ENCODE data around the gene MAP3K15.
A peak's percentile ranks its signal among the peaks of the same experiment; 100 is the strongest.

The MAP3K15 gene

DNA sequence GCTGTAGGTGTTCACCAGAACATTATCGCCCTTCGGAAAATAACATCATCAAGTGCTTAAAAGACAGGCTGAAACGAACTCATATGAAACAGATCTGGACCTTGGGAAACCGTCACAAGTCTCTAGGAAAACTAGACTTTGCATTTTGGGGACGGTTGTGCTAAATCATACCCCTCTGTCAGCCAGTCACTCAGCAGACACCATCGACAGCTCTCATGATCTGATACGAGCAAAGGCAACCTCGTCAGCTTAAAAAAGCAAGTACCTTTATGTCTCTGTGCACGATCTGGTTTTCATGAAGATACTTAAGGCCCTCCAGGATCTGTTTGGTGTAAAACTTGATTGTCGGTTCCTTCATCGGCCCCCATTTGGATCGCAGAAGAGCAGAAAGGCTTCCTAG, 123.2 kb downstream of the MAP3K15 start:
- no peak for DNase-seq

DNA sequence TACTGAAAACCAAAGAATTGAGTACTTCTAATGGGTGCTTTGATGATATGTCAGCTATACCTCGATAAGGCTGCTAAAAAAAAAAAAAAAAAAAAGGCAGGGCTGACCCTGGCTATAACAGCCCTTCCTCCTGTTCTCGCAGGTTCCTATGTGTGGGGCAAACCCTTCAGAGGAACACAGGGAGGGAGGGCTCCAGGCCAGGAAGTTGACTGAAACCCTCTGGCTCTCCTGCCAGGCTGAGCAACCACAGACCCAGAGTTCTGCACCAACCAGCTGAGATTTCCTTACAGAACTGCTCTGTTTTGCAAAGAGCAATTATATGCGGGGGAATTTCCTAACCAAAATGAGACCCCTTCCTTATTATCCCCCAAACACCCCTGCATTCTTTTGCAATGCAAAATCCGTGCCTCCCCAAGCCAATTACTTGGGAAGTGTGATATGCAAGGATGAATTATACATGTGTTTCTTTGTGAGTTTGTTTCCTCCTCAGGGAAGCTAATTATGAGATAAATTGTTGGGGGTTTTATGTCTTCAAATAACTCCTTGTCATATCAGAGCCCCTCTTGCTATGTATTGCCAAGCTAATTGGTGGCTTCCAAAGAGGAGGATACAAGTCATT, 126.0 kb downstream of the MAP3K15 start:
- DNase-seq = no peak

DNA sequence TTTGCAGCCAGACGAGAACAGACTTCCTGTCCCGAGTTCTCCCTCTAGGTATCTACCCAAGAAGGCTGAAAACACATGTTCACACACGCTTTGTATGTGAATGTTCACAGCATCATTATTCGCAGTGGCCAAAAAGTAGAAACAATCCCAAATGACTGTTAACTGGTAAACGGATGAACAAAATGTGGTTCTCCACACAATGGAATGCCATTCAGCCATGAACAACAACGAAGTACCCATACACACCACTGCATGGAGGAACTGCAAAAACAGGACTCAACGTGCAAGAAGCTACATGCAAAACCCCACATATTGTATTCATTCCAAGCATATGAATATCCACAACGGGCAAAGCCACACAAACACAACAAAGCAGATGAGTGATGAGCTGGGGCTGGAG, 126.6 kb downstream of the MAP3K15 start:
- DNase-seq = no peak

DNA sequence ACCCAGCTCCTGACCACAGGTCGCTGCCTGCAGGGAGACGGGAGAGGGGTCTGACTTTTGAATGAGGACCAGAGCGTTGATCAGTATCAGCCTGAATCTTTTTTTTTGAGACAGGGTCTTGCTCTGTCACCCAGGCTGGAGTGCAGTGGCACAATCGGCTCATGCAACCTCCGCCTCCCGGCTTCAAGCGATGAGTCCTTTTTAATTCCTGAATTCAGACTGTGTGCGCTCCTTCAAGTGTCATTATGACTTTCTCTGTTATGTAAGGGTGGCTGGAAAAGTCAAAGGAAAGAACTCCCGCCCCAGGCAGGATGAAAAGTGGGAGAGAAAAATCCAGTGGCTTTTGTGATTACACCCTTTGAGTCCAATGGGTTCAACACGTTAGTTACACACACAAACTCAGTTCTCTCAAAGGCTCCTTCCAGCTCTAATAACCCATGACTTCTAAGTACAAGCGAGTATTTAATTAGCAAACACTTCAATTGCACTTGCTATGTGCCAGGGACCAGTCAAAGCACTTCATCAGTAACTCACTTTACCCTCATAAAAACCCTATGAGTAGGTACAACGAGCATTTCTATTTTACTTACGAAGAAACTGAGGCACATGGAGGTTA, 127.1 kb downstream of the MAP3K15 start:
- DNase-seq = no peak

DNA sequence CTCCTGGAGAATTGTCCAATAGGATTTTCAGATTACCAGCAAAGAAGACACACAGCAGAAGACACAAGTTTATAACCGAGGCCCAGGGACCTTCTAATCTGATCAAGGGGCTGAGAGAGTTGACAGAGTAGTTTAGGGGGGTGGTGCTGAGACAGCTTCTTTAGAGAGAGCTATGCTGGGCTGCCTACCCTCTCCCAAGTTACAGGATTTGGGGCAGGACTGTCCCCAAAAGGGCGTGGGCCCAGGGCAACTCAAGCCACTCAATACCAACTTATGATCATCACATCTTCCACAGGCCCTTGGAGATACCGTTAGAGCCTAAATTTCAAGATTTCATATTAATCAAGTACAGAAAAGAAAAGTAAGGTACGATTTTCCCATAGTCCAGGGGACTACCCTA, 128.6 kb downstream of the MAP3K15 start:
- DNase-seq = no peak

DNA sequence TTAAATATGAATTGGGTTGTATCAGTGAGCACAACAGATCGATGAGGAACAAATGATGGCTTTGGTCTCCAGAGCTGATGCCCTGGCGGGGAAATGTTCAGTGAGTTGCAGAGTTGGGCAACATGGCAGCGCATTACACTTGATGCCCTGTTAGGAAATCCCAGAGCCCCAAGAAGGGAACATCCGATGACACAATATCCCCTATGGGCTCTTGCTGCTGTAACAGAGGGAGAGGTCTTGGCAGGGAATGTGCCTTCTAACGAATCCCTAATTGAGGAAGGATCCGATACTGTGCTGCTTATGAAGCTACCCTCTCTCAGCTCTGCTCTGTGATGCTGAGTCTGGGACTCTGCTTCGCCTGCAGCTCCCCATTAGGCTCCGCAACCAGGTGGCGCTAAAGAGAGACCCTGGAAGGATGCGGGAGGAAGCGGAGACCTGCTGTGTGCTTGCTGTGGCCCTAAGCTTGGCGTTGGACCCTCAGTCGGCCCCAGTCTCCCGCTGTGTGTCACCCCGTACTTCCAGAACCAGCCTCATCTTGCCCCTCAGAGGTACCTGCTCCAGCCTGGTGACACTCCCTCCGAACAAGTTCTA, 132.7 kb downstream of the MAP3K15 start:
- peak; percentile 4 to 20 for DNase-seq

DNA sequence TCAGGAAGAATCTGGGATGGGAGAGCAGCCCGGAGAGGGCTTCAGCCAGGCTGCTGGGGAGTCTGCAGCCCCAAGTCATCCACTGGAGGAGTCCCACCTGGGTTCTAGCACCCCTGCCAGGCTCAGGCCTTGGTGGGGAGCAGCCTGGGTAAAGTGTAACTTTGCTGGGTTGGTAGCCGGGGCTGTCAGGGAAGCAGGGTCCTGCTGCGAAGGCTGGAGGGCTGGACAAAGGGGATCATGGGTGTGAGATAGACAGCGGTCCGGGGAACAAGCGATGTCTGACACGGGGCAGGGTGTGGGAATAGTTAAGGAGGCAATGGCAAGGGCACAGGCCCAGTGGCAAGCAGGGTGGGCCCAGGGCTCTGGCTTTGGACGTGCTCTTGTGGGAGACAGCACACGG, 134.0 kb downstream of the MAP3K15 start:
- no peak for DNase-seq

DNA sequence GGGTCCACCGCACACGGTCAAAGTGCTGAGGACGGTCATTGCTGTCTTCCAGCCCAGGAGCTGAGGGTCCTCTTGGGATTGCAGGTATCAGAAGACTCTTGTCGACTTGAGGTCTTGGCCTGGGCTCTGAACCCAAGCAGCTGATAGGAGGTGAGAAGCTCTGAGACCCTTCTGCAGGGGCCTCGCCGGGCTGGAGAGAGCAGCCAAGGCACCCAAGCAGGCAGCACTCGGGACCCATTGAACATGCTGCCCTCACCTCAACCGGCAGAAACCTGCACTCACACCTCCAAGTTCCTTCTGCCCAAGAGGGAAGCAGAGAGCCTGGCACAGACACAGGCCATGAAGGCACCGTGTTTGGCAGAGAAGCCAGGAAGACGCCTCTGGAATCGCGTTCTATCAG, 137.5 kb downstream of the MAP3K15 start:
- DNase-seq = no peak

DNA sequence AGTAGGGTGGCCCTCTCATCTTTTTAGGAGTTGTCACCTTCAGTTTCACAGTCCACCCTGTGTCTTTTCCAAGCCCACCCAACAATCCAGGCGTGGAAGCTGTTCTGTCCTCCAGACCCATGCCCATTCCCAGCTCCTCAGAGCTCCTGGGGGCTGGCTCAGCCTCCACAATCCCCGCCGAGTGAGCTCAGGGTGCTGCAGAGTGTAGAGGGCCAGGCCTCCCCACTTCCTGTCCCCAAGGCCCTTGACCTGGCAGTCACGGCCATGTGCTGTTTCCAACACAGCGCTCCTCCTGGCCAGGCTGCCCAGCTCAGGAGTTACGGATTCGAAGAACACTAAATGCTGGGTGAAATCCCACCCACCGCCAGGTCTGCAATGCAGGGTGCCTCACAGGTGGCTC, 139.8 kb downstream of the MAP3K15 start:
- DNase-seq = no peak

DNA sequence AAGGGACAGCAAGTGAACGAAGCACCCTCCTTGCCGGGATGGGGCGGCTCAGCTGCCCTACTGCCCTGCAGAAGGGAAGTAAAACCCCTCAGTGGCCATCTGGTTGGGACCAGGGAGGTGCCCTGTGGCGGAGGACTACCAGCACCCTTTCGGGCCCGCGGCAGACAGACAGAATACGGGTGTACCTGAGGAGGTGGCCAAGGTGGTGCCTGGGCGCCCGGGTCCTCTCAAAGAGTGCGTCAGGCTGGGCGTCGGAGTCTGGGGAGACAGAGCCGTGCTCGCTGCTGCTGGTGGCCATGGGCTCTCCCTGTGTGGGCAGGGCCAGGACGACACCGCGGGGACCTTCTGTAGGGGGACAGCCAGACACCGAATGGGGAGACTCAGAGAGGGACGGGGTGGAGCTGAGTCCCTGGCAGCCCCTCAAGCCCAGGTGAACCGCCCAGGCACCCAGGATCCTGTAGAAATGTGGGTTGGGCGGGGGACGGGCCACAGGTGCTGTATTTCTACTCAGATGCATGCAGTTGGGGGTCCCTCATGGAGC, 141.9 kb downstream of the MAP3K15 start:
- DNase-seq = no peak

DNA sequence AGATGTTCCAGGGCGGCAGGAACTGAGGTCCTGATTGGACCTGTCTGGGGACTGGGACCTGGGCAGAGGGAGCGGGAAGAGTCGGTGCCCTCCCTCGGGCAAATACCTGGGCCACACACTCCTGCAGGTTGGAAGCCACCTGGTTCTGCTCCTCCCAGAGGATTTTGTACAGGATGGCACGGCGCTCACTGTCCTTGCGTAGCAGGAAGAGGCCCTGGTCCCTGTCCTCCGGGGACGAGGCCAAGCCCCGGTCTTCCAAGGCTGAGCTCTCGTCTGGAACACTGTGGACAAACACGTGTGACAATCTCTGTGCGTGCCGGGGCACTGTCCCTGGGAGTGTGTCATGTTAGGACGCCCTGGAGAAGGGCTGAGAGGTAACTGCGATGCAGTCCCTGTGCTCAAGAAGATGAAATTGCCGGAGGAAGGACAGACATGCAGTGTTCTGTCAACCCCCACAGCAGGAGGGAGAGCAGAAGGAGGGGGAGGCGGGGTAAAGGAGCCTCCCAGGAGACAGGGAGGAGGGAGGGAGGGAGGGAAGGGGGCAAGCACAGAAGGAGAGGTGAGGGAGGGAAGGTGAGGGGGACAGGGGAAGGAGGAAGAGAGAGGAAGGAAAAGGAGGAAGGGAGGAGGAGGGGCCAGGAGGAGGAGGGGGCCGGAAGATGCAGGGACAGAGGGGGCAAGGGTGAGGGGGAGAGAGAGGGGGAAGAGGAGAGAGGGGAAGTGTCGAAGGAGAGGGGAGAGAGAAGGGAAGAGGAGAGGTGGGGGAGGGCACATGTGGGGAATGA, 142.6 kb downstream of the MAP3K15 start:
- no peak for DNase-seq

DNA sequence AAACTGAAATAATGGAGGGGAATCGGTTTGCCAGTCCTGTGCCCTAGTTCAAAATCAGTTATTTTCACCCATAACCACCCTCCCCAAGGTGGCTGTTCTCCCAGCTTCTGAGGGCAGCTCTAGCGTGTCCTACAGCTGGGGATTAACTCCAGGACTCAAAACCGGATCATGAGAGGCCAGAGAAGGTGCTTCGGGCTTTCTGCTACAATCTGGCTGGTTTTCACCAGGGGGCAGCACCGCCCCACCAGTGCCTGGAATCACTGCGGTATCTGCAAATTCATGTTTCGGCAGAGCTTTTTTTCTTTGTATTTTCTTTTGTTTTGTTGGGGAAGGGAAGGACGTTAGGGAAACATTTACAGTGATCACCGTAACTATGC, 143.2 kb downstream of the MAP3K15 start:
- peak; percentile 1 to 30 for DNase-seq

DNA sequence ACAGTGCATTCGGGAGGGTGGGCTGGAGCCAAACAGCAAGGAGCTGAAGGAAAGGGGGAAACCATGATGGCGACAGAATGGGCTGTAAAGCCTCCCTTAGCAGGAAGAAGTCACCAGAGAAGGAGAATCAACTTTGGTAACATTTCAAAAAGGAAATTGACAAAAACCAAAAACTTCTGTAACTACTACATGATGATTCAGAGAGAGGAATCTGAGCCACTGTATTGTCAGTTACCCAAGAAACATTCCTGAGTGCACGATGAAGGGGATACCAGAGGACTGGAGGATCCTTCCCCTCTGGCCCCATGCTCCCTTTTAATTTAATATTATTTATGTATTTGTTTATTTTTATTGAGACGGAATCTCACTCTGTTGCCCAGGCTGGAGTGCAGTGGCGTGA, 145.2 kb downstream of the MAP3K15 start:
- no peak for DNase-seq

DNA sequence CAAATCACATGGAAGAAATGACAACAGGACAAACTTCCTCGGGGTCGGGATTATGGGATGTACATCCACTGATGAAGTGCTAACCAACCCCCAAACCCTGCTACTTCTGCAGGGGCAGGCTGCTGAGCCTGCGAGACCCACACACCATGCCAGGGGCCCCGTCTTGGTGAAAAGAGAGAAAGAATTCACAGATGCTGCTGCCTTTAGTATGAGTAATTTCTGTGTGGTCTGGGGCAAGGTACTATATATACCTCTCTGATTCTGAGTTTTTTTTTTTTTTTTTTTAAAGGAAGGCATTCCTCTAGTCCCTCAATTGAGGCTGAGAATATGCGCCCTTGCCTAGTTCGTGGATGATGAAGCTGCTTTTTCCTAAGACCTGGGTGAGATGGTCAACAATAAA, 146.7 kb downstream of the MAP3K15 start:
- no peak for DNase-seq

DNA sequence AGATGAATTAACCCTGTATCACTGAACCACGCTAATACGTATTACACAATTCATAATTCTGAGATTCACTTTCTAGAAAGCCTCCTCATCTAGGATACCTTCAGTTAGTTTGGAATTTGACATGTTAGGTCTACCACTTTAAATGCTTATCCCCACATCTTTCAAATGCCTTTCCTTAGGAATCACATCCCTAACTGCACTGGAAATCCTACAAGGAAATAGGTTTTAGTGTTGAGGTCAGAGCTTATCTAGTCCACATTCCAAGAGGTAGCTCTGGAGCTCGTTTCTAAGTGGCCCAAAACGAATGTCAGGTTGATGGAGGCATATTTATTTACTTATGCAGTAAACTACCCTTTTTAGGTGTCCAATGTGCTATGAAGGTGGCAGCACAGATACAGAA, 153.6 kb downstream of the MAP3K15 start:
- no peak for DNase-seq

DNA sequence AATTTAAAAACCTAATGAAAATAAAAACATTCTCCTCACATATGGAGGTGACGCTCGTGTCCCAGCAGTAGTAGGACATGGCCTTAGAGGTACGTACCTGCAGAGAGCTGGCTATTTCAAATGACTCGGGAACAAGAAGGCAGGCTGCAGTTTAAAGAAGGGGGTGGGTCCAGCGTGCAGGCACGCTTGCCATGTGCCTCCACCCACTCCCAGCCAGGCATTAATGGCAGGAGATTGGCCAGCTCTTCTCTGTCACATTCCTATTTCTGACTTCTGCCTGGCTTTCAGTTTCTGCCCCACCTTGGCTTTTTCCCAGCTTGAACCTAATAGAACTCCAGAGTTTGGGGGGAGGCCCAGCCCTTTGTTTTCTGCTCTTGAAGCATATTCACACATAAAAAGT, 154.4 kb downstream of the MAP3K15 start:
- DNase-seq = no peak

DNA sequence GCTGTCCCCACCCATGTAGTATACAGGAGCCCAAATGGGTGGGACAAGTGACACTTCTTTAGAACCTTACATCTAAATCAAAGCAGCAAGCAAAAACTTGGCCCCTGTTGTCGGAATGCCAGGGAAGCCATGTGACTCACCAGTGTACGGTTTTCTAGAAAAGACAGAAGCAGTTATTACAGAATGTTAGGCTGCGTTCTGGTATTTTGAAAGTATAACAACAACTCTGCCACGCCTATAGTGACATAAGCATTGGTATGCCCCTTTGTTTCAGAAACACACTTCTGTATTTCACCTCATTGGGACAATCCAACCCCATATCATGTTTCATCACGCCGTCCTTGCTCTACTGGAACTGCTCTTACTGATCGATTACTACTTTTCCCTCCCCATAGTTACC, 156.8 kb downstream of the MAP3K15 start:
- DNase-seq = no peak

DNA sequence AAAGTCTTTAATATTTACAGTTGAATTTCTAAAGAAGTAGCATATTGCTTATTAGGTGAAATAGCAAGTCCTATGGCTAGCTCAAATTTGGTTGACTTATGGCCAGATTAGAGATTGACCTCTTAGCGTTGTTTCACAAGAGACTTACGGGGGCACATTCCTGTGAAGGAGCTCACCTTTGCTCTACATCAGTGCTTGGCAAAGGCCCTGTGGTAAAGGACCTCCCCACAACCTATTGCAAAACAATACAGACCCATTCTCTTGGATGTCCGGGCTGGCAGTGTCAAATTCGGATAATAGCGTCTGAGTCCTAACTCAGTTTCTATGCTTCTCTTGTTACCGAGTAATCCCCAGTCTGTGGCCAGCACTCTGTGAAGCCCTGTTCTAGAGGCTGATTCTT, 160.7 kb downstream of the MAP3K15 start:
- no peak for DNase-seq

DNA sequence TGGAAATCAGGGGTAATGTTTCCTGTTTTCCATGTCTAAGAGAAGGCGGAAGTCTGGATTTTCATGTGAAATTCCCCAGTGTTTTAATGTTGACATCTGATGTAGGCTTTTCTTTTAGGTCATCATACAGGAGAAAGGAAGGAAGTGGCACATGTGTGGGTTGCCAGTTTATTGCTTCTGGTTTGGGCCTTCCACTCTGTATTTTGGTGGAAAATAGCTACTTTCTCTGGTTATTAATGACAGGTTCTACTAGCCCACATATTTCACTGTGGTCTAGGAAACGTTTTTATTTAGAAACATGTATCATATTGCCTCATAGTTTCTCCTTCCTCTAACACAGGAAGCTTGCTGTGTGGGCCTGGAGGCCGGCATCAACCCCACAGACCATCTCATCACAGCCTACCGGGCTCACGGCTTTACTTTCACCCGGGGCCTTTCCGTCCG, 164.3 kb downstream of the MAP3K15 start:
- no peak for DNase-seq

DNA sequence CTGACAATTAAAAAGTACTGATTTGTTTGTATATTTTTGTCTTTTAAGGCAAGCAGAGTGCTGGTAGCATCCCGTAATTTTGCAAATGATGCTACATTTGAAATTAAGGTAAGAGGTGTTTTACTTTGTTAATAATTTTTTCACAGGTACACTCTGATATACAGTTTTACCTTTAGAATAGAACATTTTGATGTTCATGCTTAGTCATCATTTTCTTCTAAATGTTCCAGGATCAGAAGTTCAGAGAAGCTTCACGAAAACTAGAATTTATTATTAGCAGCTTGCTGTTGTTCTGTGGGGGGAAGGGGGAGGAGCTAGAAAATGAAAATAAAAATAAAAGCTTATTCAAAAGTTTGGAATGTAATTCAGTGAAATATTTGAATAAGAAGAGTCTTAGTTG, 166.0 kb downstream of the MAP3K15 start:
- no peak for DNase-seq

DNA sequence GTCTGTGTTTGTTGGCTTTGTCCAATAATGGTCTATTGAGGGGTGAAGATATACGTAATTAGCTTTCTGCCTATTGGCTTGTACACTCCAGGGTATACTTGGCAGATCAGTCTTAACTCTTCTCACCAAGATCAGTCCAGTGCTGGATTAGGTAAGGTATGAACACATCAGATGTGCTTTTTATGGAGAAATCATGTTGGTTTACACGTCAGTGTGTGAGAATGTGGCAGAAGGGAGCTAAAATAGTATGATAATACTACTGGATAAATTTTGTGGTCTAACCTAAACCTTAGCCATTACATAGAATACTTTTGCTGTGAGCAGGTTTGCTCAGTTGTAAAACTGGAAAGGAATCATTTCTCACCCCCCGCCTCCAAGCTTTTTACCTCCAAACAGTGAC, 167.4 kb downstream of the MAP3K15 start:
- DNase-seq = no peak

DNA sequence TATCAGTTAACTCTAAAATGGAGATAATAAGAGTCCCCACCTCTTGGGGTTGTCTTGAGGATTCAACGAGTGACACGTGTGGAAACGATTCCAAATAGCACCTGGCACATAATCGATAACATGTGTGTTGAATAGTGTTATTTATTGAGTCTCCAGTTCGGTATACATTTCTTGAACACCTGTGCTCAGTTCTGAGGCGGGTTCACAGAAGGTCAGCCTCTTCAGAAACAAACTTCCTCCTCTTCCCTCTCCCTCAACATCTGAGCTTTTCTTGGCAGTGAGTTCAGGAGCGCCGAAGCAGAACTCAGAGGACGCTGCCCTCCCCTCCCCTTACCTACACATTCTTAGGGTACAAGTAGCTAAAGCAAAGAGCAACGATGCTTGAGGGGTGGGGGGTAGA, 170.6 kb downstream of the MAP3K15 start:
- DNase-seq = no peak

DNA sequence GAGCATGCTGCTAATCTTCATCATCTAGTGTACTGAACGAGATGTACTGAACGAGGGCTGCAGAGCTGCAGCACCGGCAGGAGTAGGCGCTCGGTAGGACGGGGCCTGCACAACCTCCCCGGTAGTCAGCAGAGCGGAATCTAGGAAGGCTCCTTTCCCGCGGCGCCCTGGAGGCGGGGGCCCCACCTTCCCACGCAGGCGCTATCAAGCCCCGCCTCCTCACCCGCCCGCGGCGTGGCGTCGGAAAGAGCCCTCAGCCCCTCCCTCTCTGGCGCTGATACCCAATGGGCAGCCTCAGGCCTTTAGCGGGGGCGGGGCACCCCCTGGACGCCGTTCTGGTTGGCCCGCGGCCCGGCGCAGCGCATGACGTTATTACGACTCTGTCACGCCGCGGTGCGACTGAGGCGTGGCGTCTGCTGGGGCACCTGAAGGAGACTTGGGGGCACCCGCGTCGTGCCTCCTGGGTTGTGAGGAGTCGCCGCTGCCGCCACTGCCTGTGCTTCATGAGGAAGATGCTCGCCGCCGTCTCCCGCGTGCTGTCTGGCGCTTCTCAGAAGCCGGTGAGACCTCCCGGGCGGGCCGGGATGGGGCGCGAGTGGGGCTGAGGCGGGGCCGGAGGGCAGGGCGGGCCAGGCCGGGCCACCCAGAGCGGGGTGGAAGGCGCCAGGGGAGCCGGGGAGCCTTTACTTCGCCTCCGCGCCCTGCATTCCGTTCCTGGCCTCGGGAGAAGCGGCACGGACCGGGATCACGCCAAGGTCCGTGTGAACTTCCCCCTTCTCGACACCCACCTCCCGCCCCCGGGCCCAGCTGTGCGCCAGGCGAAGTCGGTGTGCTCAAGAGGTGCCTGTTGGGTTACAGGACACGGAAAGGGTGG, 171.5 kb downstream of the MAP3K15 start, which contains the start of gene PDHA1:
TSS of gene PDHA1 (plus strand) at position 393 of the 874 bp plus-strand sequence. CDS start at position 504, 111 bp downstream.
- peak; percentile 81 to 96 for DNase-seq
